Ammon's horn (tissue), 1 donor: ENCODE results near the gene SMAD3.

Experiments used
- DNase-seq: peaks from one replicate; pipeline ENCODE4 v3.0.0-alpha.2; 2016; ENCODE audit warnings: low spot score

SMAD3 gene

DNA sequence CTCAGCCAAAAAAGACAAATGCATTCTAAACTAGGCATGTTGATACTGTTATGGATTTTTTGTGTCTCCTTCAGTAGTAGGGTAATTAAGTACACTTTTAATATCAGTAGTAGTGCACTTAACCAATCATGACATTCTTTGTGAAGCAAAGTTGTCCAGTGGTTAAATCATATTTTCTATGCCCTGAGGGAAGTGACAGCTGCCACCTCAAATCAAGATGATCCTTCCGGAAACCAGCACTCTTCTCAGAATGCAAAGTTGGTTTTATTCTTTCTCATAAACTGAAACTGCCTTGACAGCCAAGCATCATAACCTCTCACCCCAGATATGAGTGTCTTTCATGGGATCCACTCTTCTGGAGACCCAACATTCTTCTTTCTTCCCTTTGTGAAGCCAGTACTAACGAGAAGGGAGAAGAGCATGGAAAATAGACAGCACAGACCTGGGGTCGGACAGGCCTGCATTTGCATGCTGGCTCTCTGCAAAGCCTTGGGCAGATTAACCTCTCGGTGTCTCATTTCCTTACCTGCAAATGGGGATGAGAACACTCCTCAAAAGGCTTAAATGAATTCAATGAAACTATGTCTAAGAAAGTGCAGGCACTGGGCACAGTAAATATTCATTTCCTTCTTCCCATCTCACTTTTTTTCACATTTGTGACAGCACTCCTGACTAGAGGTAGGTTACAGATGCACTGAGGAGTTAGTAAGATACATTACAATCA lies 175.9 kb downstream of the SMAD3 start:
- DNase-seq: no peak

DNA sequence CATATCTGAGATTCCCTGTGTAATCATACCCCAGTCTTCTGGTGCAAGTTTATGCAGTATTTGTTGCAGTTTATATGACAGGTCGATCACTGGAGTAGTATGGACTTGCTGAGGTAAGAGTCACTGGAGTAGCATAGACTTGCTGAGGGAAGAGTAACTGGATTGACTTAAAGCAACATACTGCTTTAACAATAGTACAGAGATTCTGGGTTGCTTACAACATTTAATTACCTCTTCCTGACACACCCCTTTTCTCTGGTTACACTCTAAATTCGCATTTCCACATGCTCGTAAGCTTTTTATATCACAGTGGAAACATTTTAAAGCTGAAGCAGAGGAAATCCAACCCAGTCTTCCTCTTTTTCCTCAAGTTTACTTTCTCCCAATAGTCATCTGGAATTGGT lies 177.3 kb downstream of the SMAD3 start:
- DNase-seq: no peak
